Stimulated activated CD8-positive, alpha-beta memory T cell treated with anti-CD3 and anti-CD28 coated beads, Interleukin-15, amount 100 ng/mL, for 48 hours (primary cell): ENCODE results near the gene ESR1.
A peak's percentile ranks its signal among the peaks of the same experiment; 100 is the strongest.

Experiments used
- DNase-seq, 2 donors: peaks; one replicate each; pipeline ENCODE4 v3.0.0-alpha.2; 2020; ENCODE audit warnings: low read depth in 2 of 2

Gene ESR1

GRCh38 chr6:151807513-151808370 is at the start of gene ESR1:
ESR1 (plus strand) TSS chr6:151807682; CDS start chr6:151807913, 231 bp downstream.
- no peak for DNase-seq

GRCh38 chr6:151760486-151760885 is 47.0 kb upstream of the ESR1 start:
- DNase-seq: no peak

GRCh38 chr6:151761851-151762250 is 45.6 kb upstream of the ESR1 start:
- no peak for DNase-seq

GRCh38 chr6:151762817-151763216 is 44.7 kb upstream of the ESR1 start:
- no peak for DNase-seq

- no peak for DNase-seq
Measured at GRCh38 chr6:151763303-151763702, 44.2 kb upstream of the ESR1 start.

GRCh38 chr6:151763938-151764680 is 43.4 kb upstream of the ESR1 start:
- peak in 1 of 2 donors; percentile 19 for DNase-seq

- no peak for DNase-seq
Measured at GRCh38 chr6:151765444-151765886, 42.0 kb upstream of the ESR1 start.

- DNase-seq: no peak
Measured at GRCh38 chr6:151772446-151772845, 35.0 kb upstream of the ESR1 start.

- no peak for DNase-seq
Measured at GRCh38 chr6:151773382-151773781, 34.1 kb upstream of the ESR1 start.

- DNase-seq: no peak
Measured at GRCh38 chr6:151782560-151782959, 24.9 kb upstream of the ESR1 start.

GRCh38 chr6:151783692-151784091 is 23.8 kb upstream of the ESR1 start:
- no peak for DNase-seq

GRCh38 chr6:151784441-151785214 is 22.9 kb upstream of the ESR1 start:
- no peak for DNase-seq

- no peak for DNase-seq
Measured at GRCh38 chr6:151796842-151797530, 10.5 kb upstream of the ESR1 start.

GRCh38 chr6:151803743-151804142 is 3.7 kb upstream of the ESR1 start:
- DNase-seq: no peak

GRCh38 chr6:151804585-151805285 is 2.7 kb upstream of the ESR1 start:
- DNase-seq: no peak

- no peak for DNase-seq
Measured at GRCh38 chr6:151805286-151805840, 2.1 kb upstream of the ESR1 start.

- no peak for DNase-seq
Measured at GRCh38 chr6:151806757-151807512, 547 bp upstream of the ESR1 start.

GRCh38 chr6:151808371-151809241 is 1.1 kb downstream of the ESR1 start:
- no peak for DNase-seq

GRCh38 chr6:151811081-151811480 is 3.6 kb downstream of the ESR1 start:
- no peak for DNase-seq
